SK-N-MC (cell line): ENCODE measurements around the gene TAF11.

Experiments used
- EZH2 ChIP-seq: fragments of 200-600 bp; sonication (generic); IDR thresholded peaks from one replicate; pipeline ENCODE4 v1.6.1; 2017; ENCODE audit warnings: antibody characterized with exemption
- POLR2AphosphoS5 ChIP-seq: IDR thresholded peaks from 2 replicates; pipeline ENCODE4 v1.6.1; 2012; ENCODE audit warnings: mild to moderate bottlenecking, low read depth, low read length, borderline replicate concordance

DNA sequence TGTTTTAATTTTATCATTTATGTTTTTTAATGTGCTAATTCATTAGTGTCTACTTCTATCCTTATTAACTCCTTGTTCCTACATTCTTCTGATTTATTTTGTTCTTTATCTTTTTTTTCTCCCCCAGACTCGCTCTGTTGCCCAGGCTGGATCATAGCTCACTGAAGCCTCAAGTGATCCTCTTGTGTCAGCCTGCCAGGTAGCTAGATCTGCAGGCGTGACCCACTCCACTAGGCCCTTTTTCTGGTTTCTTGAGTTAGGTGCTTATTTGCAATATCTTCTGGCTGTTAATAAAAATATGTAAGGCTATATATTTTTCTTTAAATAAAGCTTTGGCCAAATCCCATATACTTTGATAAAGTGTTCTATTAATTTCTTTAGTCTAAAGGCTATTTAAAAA lies 2.8 kb downstream of the TAF11 start:
- TF ChIP-seq POLR2AphosphoS5 = no peak
- no peak for TF ChIP-seq EZH2
